Measurements from ENCODE around the gene KIF26B. TPM values are rescaled to one million over a fixed set of nuclear protein-coding genes. Genes with fewer than 3 reads are reported as not detected.

KIF26B gene
- total RNA-seq, 1 donor from 2014 or later = 1.1 TPM

DNA sequence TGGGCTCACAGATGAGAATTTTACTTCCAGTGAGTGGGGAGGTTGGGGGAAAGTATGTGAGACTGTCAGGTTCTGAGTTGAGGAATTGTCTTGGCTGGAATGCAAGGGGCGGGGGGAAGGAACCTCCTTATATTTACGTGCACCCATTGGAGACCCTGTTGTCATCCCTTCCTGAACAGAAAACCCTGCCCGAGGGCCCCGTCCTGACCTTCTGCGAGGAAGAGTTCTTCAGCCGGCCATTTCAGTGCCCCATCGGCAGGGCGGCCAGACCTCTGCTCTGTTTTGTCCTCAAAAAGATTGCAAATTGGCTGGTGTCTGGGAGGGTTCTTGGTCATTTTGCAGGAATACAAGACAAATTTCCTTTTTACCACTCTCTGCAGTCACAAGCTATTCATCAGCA, 7.1 kb downstream of the KIF26B start:
- intact Hi-C loops (cut with DNase I) = no loop called here
- no peak for DNase-seq (ENCODE audit: low spot score)

DNA sequence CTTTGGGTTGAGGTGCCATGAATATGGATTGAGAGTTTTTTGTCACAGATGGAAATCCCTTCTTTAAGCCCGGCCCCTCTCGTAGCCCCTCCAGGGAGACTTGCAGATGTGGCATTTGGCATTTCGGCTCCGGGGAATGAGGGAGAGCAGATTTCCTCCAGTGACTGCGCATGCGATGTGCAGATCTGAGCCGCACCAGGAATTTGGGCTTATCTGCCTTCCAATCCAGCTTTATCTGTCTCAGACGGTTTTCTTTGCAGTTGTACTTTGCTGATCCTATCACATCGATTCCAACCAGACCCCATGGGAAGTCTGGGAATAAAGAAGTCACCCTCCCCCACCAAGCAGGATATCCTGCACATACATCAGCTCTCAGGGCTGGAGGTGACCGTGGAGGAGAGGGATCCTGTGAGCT, 11.7 kb downstream of the KIF26B start:
- intact Hi-C loops (cut with DNase I) = no loop called here

DNA sequence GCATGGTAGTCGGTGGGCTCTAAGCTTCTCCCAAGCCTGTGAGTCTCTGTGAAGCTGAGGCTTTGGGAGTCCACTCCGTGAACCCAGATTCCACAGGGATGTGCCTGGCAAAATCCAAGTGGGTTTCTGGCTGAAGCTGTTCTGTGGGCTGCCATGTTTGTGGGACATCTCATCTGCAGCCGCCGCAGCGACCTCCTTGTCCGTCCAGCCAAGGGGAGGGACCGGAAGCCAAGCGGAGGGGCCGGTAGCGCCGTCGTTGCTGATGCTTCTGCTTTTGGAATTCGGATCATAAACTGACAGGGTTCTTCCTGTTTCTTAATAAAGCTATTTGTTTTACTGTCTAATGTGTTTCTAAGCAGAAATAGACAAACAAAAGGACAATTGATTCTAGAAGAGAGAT, 13.3 kb downstream of the KIF26B start:
- intact Hi-C loops (cut with DNase I) = no loop called here
- no peak for DNase-seq (ENCODE audit: low spot score)

More for the DNA sequence above, 11.7 kb downstream of the KIF26B start:
- no peak for DNase-seq (ENCODE audit: low spot score)

DNA sequence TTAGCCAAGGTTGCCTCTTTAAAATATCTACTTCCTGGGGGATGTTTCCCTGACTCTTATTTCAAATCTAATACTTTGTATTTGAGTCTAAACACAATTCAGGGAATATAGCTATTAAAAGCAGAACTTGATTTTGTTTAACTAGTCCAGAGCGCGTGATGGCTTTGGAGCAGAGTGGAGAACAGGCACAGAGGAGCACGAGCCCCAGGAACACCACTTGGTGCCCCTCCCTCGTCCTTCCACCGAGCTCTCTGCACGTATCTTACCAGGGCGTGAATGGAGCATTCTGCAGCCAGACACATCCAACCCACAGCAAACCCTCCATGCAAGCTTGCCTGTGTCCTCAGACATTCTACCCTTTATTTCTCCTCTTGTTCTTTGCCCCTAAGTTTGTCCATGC, 14.1 kb downstream of the KIF26B start:
- no peak for DNase-seq (ENCODE audit: low spot score)

DNA sequence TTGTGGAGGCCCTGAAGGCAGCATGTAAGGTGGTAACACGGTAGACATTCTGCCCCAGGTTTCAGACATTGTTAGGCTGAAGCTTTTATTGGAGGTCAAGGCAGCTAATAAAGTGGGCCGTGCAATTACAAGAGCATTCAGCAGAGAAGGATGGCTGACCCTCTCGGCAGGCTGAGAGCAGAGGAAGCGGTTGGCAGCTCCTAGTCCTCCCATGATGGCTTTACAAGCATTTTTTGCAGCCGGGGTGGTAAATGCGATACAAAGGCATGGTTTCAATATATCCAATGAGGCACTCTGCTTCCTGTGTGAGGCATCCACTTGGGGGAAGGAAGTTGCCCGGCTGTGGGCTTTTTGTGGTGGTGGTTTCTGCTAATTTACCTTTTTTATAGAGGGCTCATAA, 14.6 kb downstream of the KIF26B start:
- intact Hi-C loops (cut with DNase I) = no loop called here
- no peak for DNase-seq (ENCODE audit: low spot score)

More for the DNA sequence above, 14.1 kb downstream of the KIF26B start:
- intact Hi-C loops (cut with DNase I) = no loop called here

DNA sequence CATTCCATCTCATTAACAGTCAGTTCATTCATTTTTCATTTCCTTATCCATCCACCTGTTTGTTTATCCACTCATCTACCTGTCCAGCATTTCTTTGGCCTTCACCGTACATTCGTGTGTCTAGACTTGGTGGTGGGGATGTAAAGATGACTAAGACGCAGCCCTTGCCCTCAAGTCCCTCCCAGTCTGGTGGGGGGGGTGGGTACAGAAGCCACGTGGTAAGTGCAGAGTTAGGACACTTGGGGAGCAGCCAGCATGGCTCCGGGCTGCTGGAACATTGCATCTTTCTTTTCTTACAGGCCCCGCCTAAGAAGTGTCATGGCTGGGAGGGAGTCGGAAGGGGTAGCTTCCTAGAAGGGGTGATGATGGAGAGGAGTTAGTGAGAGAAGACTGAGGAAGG, 17.2 kb downstream of the KIF26B start:
- DNase-seq (ENCODE audit: low spot score) = no peak
- intact Hi-C loops (cut with DNase I) = no loop called here

DNA sequence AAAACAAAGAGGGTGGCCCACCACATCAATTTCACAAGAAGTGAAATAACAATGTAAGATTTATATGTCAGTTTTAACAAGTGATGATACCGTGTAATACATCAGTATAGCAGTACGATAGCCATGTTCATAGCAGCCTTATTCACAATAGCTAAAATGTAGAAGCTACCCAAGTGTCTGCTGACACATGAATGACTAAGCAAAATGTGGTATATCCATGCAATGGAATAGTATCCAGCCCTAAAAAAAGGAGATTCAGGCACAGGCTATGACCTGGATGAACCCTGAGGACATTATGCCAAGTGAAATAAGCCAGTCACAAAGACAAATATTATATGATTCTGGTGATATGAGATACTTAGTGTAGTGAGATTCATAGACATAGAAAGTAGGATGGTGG, 18.0 kb downstream of the KIF26B start:
- intact Hi-C loops (cut with DNase I) = no loop called here
- no peak for DNase-seq (ENCODE audit: low spot score)

DNA sequence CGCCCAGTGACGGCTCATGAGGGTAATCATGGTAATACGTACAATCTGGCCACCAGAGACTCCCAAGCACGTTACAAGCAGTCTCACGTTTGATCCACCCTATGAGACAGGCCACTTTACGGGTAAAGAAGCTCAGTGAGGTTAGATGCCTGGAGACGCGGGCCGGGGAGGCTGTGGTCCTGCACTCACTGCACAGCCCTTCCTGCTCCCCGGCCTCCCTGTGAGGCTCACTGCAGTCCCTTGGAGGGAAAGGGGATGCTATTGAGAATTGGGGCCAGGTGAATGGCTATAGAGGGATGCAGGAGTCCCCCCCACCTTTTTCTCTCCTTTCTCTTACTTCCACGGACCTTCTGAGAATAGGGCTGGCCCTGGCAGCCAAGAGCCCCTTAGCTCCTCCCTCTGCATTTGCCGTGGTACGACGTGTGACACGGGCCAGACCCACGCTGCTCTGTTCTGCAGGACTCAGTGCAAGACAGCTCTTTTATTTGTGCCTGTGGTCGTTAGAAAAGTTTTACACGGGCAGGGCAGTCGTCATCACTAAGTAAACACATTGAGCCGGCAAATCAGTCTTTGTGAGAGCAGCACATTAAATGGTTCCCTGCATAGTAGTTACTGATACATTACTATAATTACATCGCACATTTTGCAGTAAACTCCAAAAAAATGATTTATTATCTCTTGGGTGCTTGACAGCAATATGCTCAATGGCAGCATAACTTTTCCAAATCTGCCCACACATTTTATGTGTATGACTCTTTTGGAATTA, 18.8 kb downstream of the KIF26B start:
- intact Hi-C loops (cut with DNase I) = no loop called here
- DNase-seq (ENCODE audit: low spot score) = no peak

DNA sequence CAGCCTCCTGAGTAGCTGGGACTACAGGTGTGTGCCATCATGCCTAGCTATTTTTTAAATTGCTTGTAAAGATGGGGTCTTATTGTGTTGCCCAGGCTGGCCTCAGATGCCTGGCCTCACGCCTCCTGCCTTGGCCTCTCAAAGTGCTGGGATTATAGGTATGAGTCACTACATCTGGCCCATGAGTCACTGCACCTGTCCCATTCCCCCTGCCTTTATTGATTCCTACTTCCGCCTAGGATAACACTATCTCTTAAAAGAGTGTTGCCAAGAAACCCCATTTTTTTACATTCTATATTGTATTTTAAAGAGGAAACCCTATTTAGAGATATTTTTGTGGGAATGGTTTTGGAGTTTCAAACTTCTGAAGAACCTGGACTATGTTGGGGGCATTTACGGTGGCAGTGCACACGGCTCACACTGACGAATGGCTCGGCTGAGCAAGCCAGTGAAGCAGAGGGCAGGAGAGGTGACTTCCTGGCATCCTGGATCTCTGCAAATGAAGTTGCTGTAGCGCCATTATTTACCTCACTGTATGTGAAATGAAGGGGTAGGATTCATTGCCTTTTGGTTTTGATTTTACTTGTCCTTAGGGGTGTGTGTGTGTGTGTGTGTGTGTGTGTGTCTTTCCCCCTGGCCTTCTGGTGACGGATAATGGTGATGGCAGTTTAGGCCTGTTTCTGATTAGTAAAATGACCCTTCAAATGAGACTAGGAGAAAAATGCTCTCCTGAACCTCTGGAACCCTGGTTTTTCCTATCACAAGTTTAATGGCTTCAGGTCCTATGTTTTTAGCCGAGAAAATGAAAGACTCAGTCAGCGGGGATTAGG, 22.5 kb downstream of the KIF26B start:
- no peak for DNase-seq (ENCODE audit: low spot score)
- intact Hi-C loops (cut with DNase I) = no loop called here

DNA sequence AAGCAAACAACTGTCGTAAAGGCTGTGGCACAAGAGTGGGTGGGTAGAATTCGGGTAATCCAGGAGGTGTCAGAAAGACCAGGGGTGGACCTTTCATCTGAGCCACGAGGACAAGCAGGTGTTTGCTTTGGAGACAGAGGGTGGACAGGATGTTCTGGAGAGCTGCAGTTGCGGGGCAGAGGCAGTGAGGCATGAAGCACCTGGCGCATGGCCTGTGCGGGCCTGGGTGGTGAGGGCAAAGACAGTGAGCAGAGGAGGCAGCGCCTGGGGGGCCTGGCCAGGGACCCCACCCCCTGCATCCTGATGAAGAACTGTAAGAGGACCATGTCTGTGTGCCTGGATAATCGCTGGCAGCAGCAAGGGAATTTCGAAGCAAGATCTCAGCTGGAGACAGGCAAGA, 24.9 kb downstream of the KIF26B start:
- intact Hi-C loops (cut with DNase I) = no loop called here

DNA sequence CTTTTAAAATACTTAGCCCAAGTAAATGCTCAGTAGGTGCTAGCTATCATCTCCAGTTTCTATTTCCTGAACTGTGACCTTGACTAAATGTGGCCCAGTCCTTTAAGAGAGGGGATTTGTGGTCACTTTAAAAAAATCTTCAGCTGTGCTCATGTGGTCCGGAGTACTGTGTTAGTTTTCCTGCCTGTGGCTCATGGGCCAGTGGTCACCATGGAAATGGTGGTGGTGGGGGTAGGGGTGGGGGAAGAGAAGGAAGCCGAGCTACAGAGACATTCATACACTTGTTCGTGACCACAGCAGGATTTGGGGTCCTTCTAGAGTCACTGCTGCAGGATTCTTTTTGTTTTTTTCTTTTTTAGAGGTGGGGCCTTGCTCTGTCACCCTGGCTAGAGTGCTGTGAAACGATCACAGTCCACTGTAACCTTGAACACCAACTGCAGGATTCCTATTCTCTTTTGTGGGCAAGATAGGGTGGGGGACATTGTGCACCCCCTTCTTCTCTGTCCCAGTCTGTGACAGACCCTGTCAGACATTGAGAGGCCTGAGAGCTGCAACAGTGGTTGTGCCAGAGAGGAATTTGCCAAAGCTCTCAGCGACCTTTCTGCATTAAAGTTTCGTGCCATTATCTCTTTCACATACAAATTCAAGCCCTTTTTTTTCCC, 25.8 kb downstream of the KIF26B start:
- DNase-seq (ENCODE audit: low spot score) = no peak
- intact Hi-C loops (cut with DNase I) = no loop called here

More for the DNA sequence above, 24.9 kb downstream of the KIF26B start:
- DNase-seq (ENCODE audit: low spot score) = no peak

DNA sequence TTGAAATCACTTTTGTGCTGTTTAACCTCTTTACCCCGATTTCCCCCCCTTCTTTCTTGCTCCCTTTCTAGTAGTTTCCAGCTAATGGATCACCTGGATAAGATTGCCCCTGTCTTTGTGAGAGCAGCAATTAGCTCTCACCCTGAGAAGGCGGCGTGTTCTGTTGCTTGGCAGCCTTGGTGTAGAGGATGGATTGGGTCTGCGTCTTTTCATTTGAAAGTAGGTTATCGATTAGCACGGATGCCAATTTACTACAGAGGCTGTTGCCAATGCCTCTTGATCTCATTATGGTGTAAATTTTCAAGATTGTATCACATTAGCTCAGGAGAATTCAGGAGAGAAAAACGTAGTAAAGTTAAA, 26.4 kb downstream of the KIF26B start:
- intact Hi-C loops (cut with DNase I) = no loop called here
- DNase-seq (ENCODE audit: low spot score) = no peak

DNA sequence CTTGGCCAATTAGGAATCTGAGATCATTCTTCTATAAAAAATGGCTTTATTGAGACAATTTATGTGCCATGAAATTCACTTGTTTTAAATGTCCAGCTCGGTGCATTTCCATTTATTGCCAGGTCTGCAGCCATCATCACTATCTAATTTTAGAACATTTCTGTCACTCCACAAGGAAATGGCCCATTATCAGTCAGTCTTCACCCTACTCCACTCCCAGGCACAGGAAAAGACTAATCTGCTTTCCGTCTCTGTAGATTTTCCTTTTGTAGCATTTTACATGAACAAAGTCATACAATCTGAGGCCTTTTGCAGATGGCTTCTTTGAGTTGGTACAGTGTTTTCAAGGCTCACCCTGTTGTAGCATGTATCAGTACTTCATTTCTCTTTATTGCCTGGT, 27.2 kb downstream of the KIF26B start:
- no peak for DNase-seq (ENCODE audit: low spot score)
- intact Hi-C loops (cut with DNase I) = no loop called here

DNA sequence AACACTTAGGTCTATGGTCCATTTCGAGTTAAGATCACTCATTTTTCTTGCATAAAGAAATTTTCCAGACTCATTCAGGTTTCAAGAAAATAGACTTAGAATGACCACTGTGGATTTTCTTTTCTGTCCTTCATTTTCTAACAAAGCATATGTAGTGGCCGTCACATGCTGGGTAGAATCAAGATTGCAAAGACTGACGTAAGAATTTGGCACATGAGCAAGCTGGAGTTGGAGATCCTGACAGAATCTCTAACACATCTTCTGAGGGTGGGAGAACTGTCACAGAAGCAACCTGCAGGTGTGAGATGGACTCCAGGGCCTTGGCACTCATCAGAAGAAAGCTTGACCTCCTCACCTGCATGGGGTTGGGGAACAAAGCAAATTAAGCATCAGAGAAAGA, 28.6 kb downstream of the KIF26B start:
- no peak for DNase-seq (ENCODE audit: low spot score)
- intact Hi-C loops (cut with DNase I) = no loop called here

DNA sequence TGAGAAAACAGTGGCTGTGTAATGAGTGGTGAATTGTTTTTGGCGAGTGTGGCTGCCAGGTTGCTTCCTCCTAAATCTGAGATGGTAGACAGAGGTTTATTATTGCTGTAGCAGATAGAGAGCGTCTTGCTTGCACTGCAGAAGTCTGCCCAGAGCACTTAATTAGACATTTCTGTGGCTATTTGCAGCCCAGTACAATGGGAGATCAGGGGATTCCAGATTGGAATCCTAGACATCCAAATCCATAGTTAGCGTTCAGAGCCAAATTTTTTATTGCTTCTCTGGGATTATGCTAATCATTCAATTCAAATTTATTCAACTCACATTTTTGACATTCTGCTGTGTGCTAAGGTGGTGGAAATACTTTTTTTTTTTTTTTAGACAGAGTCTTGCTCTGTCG, 30.0 kb downstream of the KIF26B start:
- DNase-seq (ENCODE audit: low spot score) = no peak
- intact Hi-C loops (cut with DNase I) = no loop called here

DNA sequence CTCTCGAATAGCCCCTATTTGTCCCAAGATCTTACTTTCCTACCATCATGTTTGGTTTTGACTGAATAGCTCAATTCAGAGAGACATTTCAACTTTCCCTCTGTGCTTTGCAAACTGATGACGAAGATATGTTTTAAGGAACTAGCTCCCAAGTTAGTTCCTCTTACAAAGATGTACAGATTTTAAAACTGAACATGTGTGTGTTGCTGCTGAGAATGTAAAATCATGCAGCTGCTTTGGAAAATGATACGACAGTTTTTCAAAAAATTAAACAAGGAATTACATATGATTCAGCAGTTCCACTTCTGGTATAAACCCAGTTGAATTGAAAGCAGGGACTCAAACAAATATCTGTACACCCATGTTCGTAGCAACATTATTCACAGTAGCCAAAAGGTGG, 33.6 kb downstream of the KIF26B start:
- intact Hi-C loops (cut with DNase I) = no loop called here
- DNase-seq (ENCODE audit: low spot score) = no peak

DNA sequence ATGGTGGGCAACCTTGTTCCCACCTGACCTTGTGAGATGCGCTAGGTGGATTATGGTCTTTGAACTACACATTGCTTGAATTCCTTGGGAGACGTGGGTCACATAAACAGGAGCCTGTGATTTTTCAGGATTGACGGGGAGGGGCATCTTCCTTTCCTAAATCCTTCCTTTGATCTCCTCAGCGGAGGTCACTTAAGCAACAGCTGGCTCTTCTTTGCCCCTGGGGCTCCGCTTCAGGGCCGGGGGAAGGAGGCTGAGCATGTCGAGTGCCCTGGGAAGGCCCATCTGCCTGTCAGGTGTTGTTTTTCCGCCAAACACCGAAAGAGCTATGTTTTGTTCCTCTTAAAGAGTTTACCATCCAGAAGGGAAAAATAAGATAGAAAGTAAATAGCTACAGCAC, 40.6 kb downstream of the KIF26B start:
- DNase-seq (ENCODE audit: low spot score) = no peak
- intact Hi-C loops (cut with DNase I) = no loop called here

DNA sequence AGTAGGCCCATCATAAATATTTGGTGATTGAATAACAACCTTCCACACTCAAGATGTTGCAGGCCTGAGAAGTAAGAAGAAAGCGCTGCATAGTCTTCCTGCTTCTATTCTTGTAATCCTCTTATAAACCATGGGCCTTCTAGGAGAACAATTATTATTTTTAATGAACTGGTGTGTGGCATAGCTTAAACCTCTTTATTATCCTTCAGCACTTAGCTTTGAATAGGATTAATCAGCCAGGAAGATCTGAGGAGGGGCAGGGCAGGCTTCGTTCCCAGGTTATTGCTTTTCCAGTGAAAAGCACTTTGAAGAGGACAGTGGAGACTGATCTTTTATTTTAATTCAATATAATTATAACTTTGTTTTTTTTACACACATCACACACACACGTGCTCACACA, 42.3 kb downstream of the KIF26B start:
- intact Hi-C loops (cut with DNase I) = no loop called here
- no peak for DNase-seq (ENCODE audit: low spot score)

DNA sequence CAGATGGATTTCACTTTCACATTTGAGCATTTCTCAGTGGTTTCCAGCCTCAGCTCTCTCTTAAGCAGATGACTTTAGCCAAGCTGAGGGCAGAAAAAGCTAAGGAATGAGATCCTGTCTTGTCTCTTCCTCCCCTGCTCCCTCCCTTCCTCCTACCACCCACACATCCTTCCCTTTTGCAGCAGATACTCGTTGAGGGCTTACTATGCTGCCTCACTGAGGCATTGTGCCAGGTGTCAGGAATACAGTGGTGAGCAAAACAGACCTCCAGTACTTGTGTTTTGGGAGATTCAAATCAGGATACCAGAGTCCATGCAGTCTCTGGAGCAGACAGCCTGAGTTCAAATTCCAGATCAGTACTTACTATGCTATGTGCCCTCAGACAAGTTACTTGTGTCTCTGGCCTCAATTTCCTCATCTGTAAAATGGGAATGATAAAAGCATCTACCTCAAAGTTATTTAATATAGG, 43.2 kb downstream of the KIF26B start:
- intact Hi-C loops (cut with DNase I) = no loop called here

DNA sequence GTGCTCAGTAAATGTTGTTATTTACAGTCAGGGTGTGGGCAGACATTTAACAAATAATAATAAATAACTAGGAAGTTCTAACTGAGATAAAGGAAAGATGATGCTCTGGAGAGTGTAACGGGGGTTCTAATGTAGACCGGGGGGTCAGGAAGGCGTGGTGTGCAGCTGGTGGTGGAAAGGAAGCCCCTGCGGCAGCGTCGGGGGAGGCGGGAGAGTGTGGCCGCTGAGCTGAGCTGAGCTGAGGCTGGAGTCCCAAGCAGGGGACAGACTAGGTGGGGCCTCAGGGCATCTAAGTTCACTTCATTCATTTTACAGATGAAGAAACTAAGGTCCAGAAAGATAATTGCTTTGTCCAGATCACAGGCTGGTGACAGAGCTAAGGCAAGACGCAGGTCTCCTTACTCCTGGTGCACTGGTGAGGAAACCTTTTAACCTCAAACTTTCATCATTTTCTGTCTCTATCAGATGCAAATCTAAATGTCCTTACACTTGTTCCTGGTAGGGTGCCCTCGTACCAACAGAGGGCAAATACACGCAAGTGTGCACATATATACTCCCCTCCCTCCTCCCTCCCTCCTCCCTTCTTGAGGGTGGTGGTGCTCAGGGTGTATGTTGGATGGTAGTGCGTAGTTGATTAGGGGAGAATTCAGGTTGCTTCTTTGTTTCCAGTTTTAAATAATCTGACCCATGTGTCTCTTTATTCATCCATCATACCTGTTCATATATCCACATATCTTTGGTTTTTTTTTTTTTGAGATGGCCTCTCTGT, 44.1 kb downstream of the KIF26B start:
- intact Hi-C loops (cut with DNase I) = no loop called here

More for the DNA sequence above, 43.2 kb downstream of the KIF26B start:
- no peak for DNase-seq (ENCODE audit: low spot score)

More for the DNA sequence above, 44.1 kb downstream of the KIF26B start:
- DNase-seq (ENCODE audit: low spot score) = no peak

All from cardiac septum (tissue), 1 donor.